IMR-90 (cell line): ENCODE measurements around the gene WWC2. TPM values are rescaled to one million over a fixed set of nuclear protein-coding genes. Genes with fewer than 3 reads are reported as not detected.

Experiments used
- ATAC-seq: fragments of 200-7000 bp; cut with Tn5 transposase; 2 replicates; pipeline ENCODE4 v1.9.1; 2020; ENCODE audit warnings: low read depth, mild to moderate bottlenecking, moderate library complexity
- BruUV-seq: library from RNA; stranded (reverse); fragments of 400-500 nt; replicated peaks from 2 replicates; lab custom pipeline; 2021; lab: Mats Ljungman, UMichigan
- CTCF ChIA-PET: fragments of 300-600 bp; formaldehyde crosslinking; extraction: SDS; loops from one replicate; lab custom pipeline; 2021; ENCODE audit warnings: antibody characterized with exemption; lab: Yijun Ruan, JAX
- POLR2A ChIA-PET: fragments of 300-600 bp; sonication (Branson Sonifier 250); formaldehyde crosslinking; loops from one replicate; lab custom pipeline; 2022; ENCODE audit warnings: antibody characterized with exemption; ENCODE audit not compliant: unreplicated experiment; lab: Charles Lee
- DNase-seq: peaks from one replicate; pipeline ENCODE4 v3.0.0; 2013
- H2AFZ ChIP-seq: replicated peaks from 2 replicates; pipeline ENCODE3; 2013; ENCODE audit warnings: low read length, mild to moderate bottlenecking; ENCODE audit not compliant: poor library complexity
- H2AK5ac ChIP-seq: 2 replicates; pipeline ENCODE4 v1.6.1; 2013; ENCODE audit warnings: low read depth, low read length, inconsistent platforms
- H2AK9ac ChIP-seq: replicated peaks from 2 replicates; pipeline ENCODE3; 2013; ENCODE audit warnings: mild to moderate bottlenecking, low read depth, low read length, moderate library complexity; ENCODE audit not compliant: poor library complexity
- H2BK120ac ChIP-seq: 2 replicates; pipeline ENCODE4 v1.6.1; 2013; ENCODE audit warnings: low read depth, low read length, inconsistent platforms
- H2BK15ac ChIP-seq: 3 replicates; pipeline ENCODE4 v1.6.1; 2013; ENCODE audit warnings: low read depth, low read length, inconsistent platforms
- H2BK20ac ChIP-seq: 2 replicates; pipeline ENCODE4 v1.6.1; 2013; ENCODE audit warnings: low read depth, mild to moderate bottlenecking, inconsistent platforms, low read length, moderate library complexity
- H2BK5ac ChIP-seq: 2 replicates; pipeline ENCODE4 v1.6.1; 2013; ENCODE audit warnings: mild to moderate bottlenecking, low read depth, low read length, inconsistent platforms; ENCODE audit not compliant: poor library complexity, severe bottlenecking
- H3K14ac ChIP-seq: replicated peaks from 2 replicates; pipeline ENCODE4 v1.6.1; 2013; ENCODE audit warnings: low read depth, low read length, inconsistent platforms
- H3K18ac ChIP-seq: 2 replicates; pipeline ENCODE4 v1.6.1; 2013; ENCODE audit warnings: low read depth, low read length, control low read depth
- H3K23ac ChIP-seq: 2 replicates; pipeline ENCODE4 v1.6.1; 2013; ENCODE audit warnings: low read depth, low read length, inconsistent platforms
- H3K27ac ChIP-seq: 2 replicates; pipeline ENCODE4 v1.5.1; 2013; ENCODE audit warnings: mild to moderate bottlenecking, control low read depth, low read length; ENCODE audit not compliant: insufficient read depth
- H3K27me3 ChIP-seq: 2 replicates; pipeline ENCODE4 v1.6.1; 2013; ENCODE audit warnings: low read length; ENCODE audit not compliant: control insufficient read depth, insufficient read depth
- H3K36me3 ChIP-seq: 2 replicates; pipeline ENCODE4 v1.6.1; 2013; ENCODE audit warnings: low read length, mixed read lengths; ENCODE audit not compliant: control insufficient read depth, insufficient read depth
- H3K4ac ChIP-seq: 2 replicates; pipeline ENCODE4 v1.6.1; 2013; ENCODE audit warnings: low read depth, low read length, inconsistent platforms
- H3K4me1 ChIP-seq: 2 replicates; pipeline ENCODE4 v1.6.1; 2013; ENCODE audit warnings: low read length, mixed read lengths; ENCODE audit not compliant: control insufficient read depth, insufficient read depth
- H3K4me2 ChIP-seq: 2 replicates; pipeline ENCODE4 v1.6.1; 2013; ENCODE audit warnings: low read depth, mild to moderate bottlenecking, control low read depth, low read length, moderate library complexity
- H3K4me3 ChIP-seq: 2 replicates; pipeline ENCODE4 v1.5.1; 2013; ENCODE audit warnings: low read depth, mild to moderate bottlenecking, control low read depth, low read length, moderate library complexity; ENCODE audit not compliant: insufficient read depth
- H3K56ac ChIP-seq: 2 replicates; pipeline ENCODE4 v1.6.1; 2013; ENCODE audit warnings: low read length, inconsistent platforms; ENCODE audit not compliant: insufficient read depth; ENCODE audit errors: extremely low read depth
- H3K79me1 ChIP-seq, 2 experiments: 2 replicates each; pipeline ENCODE4 v1.6.1; 2013; ENCODE audit warnings: low read length in 2 of 2, inconsistent platforms in 1 of 2, low read depth in 1 of 2
- H3K9ac ChIP-seq: 2 replicates; pipeline ENCODE4 v1.6.1; 2013; ENCODE audit warnings: low read depth, low read length, control low read depth
- H3K9me1 ChIP-seq: 2 replicates; pipeline ENCODE4 v1.6.1; 2013; ENCODE audit warnings: low read length, inconsistent platforms; ENCODE audit not compliant: insufficient read depth
- H3K9me3 ChIP-seq: 2 replicates; pipeline ENCODE4 v1.6.1; 2013; ENCODE audit warnings: low read length; ENCODE audit not compliant: control insufficient read depth, insufficient read depth
- H4K20me1 ChIP-seq: 2 replicates; pipeline ENCODE4 v1.6.1; 2013; ENCODE audit warnings: low read length, inconsistent platforms; ENCODE audit not compliant: insufficient read depth
- H4K5ac ChIP-seq: 2 replicates; pipeline ENCODE4 v1.6.1; 2013; ENCODE audit warnings: mild to moderate bottlenecking, low read depth, low read length, control low read depth
- H4K8ac ChIP-seq, 2 experiments: 2 replicates each; pipeline ENCODE4 v1.6.1; 2013; ENCODE audit warnings: low read depth in 2 of 2, low read length in 2 of 2, control low read depth in 1 of 2, inconsistent platforms in 1 of 2
- H4K91ac ChIP-seq: 2 replicates; pipeline ENCODE4 v1.6.1; 2013; ENCODE audit warnings: low read depth, low read length, inconsistent platforms; ENCODE audit not compliant: insufficient read depth
- BHLHE40 ChIP-seq: fragments of 150-350 bp; IDR thresholded peaks from 2 replicates; pipeline ENCODE4 v1.6.1; 2016; ENCODE audit warnings: mild to moderate bottlenecking, low read depth, low read length
- CEBPB ChIP-seq: IDR thresholded peaks from 2 replicates; pipeline ENCODE4 v1.6.1; 2012; ENCODE audit warnings: low read depth, low read length, improper control_type of control experiment
- CHD1 ChIP-seq: IDR thresholded peaks from 2 replicates; pipeline ENCODE4 v1.6.1; 2012; ENCODE audit warnings: low read depth, low read length, improper control_type of control experiment
- CTCF ChIP-seq: conservative IDR thresholded peaks from 2 replicates; pipeline ENCODE4 v1.5.1; 2012; ENCODE audit warnings: mild to moderate bottlenecking, low read depth, low read length, improper control_type of control experiment
- ELK1 ChIP-seq: fragments of 150-350 bp; IDR thresholded peaks from 2 replicates; pipeline ENCODE4 v1.6.1; 2016; ENCODE audit warnings: low read depth, mild to moderate bottlenecking, low read length, moderate library complexity, borderline replicate concordance
- FOS ChIP-seq: fragments of 150-350 bp; IDR thresholded peaks from 2 replicates; pipeline ENCODE4 v1.6.1; 2016; ENCODE audit warnings: low read depth, low read length
- MAFK ChIP-seq: IDR thresholded peaks from 2 replicates; pipeline ENCODE4 v1.6.1; 2012; ENCODE audit warnings: low read depth, low read length, improper control_type of control experiment
- MAZ ChIP-seq: IDR thresholded peaks from 2 replicates; pipeline ENCODE4 v1.6.1; 2012; ENCODE audit warnings: low read depth, mild to moderate bottlenecking, low read length, improper control_type of control experiment, moderate library complexity, borderline replicate concordance
- MXI1 ChIP-seq: IDR thresholded peaks from 2 replicates; pipeline ENCODE4 v1.6.1; 2012; ENCODE audit warnings: low read depth, mild to moderate bottlenecking, low read length, moderate library complexity, borderline replicate concordance
- NFE2L2 ChIP-seq: fragments of 150-350 bp; IDR thresholded peaks from 2 replicates; pipeline ENCODE4 v1.6.1; 2016; ENCODE audit warnings: low read depth, mild to moderate bottlenecking, low read length
- POLR2A ChIP-seq: IDR thresholded peaks from 2 replicates; pipeline ENCODE4 v1.6.1; 2012; ENCODE audit warnings: mild to moderate bottlenecking, low read depth, low read length
- RAD21 ChIP-seq: IDR thresholded peaks from 2 replicates; pipeline ENCODE4 v1.6.1; 2012; ENCODE audit warnings: low read length, improper control_type of control experiment
- RCOR1 ChIP-seq: IDR thresholded peaks from 2 replicates; pipeline ENCODE4 v1.6.1; 2012; ENCODE audit warnings: mild to moderate bottlenecking, low read length, improper control_type of control experiment; ENCODE audit not compliant: insufficient replicate concordance
- RFX5 ChIP-seq: IDR thresholded peaks from 2 replicates; pipeline ENCODE4 v1.8.0; 2012; ENCODE audit warnings: low read depth, mild to moderate bottlenecking, low read length, moderate library complexity
- SMC3 ChIP-seq: fragments of 150-350 bp; IDR thresholded peaks from 2 replicates; pipeline ENCODE4 v1.6.1; 2016; ENCODE audit warnings: low read depth, mild to moderate bottlenecking, antibody characterized with exemption, low read length, moderate library complexity
- USF2 ChIP-seq: fragments of 150-350 bp; IDR thresholded peaks from 2 replicates; pipeline ENCODE4 v1.6.1; 2017; ENCODE audit warnings: mild to moderate bottlenecking, antibody characterized with exemption, low read length, low read depth
- WGBS, 2 experiments: methylation state at CpG; one replicate each; pipeline versions ENCODE4 v1.1.5 to v1.1.7; 2013; ENCODE audit warnings: missing lambda C conversion rate in 2 of 2; ENCODE audit not compliant: insufficient read length in 1 of 2; ENCODE audit errors: extremely low coverage in 2 of 2; 5-methylcytosine and 5-hydroxymethylcytosine counted together
- dilution Hi-C: fragments of 300-500 bp; cut with HindIII; formaldehyde crosslinking; loops from one replicate; pipeline ENCODE4 v1.14.3; 2018; ENCODE audit warnings: low sequenced_read_pairs; ENCODE audit not compliant: unreplicated experiment
- in situ Hi-C: fragments of 300-500 bp; cut with MboI; formaldehyde crosslinking; loops from 3 replicates; pipeline ENCODE4 v1.14.3; 2019; ENCODE audit warnings: low sequenced_read_pairs, inconsistent platforms, mixed read lengths
- intact Hi-C: fragments of 100-400 bp; cut with micrococcal nuclease; formaldehyde crosslinking; loops from 2 replicates; pipeline ENCODE4 v1.10.0; 2022
- polyA plus RNA-seq, 3 experiments: library from polyadenylated mRNA; depleted of rRNA; stranded (reverse); fragments of >200 nt; gene quantifications; 2 replicates each; pipeline ENCODE4 v1.2.3, GENCODE V29; 2012; ENCODE audit warnings: low replicate concordance in 1 of 3
- total RNA-seq: library from RNA; depleted of rRNA; stranded (reverse); fragments of >200 nt; gene quantifications from 2 replicates; pipeline ENCODE4 v1.2.3, GENCODE V29; 2012

The WWC2 gene
- total and polyA plus RNA-seq, 2 of the 4 experiments (the other 2 are of a cell fraction): 26.6 to 27.4 TPM

GRCh38 chr4:183145773-183146172 is 46.7 kb downstream of the WWC2 start:
- POLR2A ChIA-PET: no interaction called here

More at GRCh38 chr4:183145773-183146172, 46.7 kb downstream of the WWC2 start:
- intact Hi-C loops (no loop called here), in situ Hi-C loops (no loop called here), dilution Hi-C loops (no loop called here)
- no peak overlapping the region for H2BK5ac ChIP-seq
- no peak overlapping the region for H3K14ac ChIP-seq
- CTCF ChIA-PET: no interaction called here
- H2BK15ac ChIP-seq: no peak overlapping the region
- no peak overlapping the region for H3K4ac ChIP-seq
- WGBS, 2 experiments: no CpG with 5 or more reads among the region's 2 CpGs
- H3K27me3 ChIP-seq: no peaks in the 10 kb centered on the region
- H4K8ac ChIP-seq: no peak overlapping the region
- H2BK120ac ChIP-seq: no peak overlapping the region
- H3K18ac ChIP-seq: no peak overlapping the region
- TF ChIP-seq POLR2A (no peak), BHLHE40 (no peak), CEBPB (no peak), MAFK (no peak), MAZ (no peak), MXI1 (no peak), USF2 (no peak), CHD1 (no peak), RAD21 (no peak), CTCF (no peak), RCOR1 (no peak), FOS (no peak), SMC3 (no peak), RFX5 (no peak), NFE2L2 (no peak), ELK1 (no peak)
- no TSS peak for BruUV-seq
- peaks cover 8% of the 10 kb centered on the region for H3K9me1 ChIP-seq
- H3K4me2 ChIP-seq: no peak overlapping the region
- DNase-seq (no peak), ATAC-seq (no peak)
- peaks cover 9% of the 10 kb centered on the region for H3K4me1 ChIP-seq
- no peak overlapping the region for H3K27ac ChIP-seq
- no peak overlapping the region for H3K23ac ChIP-seq
- H3K4me3 ChIP-seq: no peak overlapping the region
- H3K56ac ChIP-seq: no peak overlapping the region
- 0 out of 2 replicates have a peak, but pooled peaks cover 2% of the 10 kb centered on the region for H3K9me3 ChIP-seq
- peaks cover 31 to 71% of the 10 kb centered on the region in 2 experiments for H3K79me1 ChIP-seq
- H2AFZ ChIP-seq: no peak overlapping the region
- no peak overlapping the region for H4K91ac ChIP-seq
- no peak overlapping the region for H4K5ac ChIP-seq
- H2BK20ac ChIP-seq: no peak overlapping the region
- H2AK5ac ChIP-seq: no peak overlapping the region
- H4K20me1 ChIP-seq: peaks cover 55% of the 10 kb centered on the region
- no peaks in the 10 kb centered on the region for H3K36me3 ChIP-seq
- H2AK9ac ChIP-seq: no peak overlapping the region
- no peak overlapping the region for H3K9ac ChIP-seq
